MM.1S (cell line): ENCODE results near the gene ABTB2.

Experiments
- EZH2 ChIP-seq: fragments of 300-600 bp; sonication (generic); optimal IDR thresholded peaks from 2 replicates; pipeline ENCODE3; 2017; ENCODE audit warnings: low read depth, mild to moderate bottlenecking, antibody characterized with exemption, low read length, mixed read lengths
- TF ChIP-seq, protein P1 (sequence below): fragments of 300-600 bp; sonication (generic); IDR thresholded peaks from 2 replicates; pipeline ENCODE4 v1.5.1; 2016; ENCODE audit warnings: antibody characterized with exemption, low read length, mixed read lengths

DNA sequence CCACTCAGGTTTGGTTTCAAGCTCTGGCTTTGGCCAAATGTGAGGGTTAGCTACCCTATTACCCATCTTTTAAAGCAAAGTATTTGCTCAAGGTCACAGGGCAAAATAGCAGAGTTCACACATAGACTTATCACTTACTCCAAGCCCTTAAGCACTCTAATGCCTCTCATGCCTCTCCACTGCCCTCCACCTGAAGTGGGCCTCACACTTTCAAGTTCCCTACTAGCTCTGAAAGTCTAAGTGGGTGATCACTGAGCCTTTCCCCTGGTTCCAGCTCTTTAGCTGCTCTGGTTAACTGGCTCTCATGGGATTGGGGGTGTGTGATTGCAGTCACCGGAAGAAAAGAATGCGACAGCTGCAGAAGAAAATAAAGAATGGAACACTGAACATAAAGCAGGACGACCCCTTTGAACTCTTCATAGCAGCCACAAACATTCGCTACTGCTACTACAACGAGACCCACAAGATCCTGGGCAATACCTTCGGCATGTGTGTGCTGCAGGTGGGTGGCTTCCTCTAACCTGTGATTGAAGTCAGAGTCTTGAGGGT lies 246.0 kb downstream of the ABTB2 start:
- TF ChIP-seq, protein P1, sequence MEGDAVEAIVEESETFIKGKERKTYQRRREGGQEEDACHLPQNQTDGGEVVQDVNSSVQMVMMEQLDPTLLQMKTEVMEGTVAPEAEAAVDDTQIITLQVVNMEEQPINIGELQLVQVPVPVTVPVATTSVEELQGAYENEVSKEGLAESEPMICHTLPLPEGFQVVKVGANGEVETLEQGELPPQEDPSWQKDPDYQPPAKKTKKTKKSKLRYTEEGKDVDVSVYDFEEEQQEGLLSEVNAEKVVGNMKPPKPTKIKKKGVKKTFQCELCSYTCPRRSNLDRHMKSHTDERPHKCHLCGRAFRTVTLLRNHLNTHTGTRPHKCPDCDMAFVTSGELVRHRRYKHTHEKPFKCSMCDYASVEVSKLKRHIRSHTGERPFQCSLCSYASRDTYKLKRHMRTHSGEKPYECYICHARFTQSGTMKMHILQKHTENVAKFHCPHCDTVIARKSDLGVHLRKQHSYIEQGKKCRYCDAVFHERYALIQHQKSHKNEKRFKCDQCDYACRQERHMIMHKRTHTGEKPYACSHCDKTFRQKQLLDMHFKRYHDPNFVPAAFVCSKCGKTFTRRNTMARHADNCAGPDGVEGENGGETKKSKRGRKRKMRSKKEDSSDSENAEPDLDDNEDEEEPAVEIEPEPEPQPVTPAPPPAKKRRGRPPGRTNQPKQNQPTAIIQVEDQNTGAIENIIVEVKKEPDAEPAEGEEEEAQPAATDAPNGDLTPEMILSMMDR = no peak
- no peak for TF ChIP-seq EZH2
